H1 (cell line): Measurements from ENCODE around the gene NPIPB6. TPM values are rescaled to one million over a fixed set of nuclear protein-coding genes. Genes with fewer than 3 reads are reported as not detected.

Experiments
- CTCF ChIA-PET: fragments of 300-600 bp; sonication (Branson Sonifier 250); formaldehyde crosslinking; loops from one replicate; lab custom pipeline; 2021; ENCODE audit not compliant: partially characterized antibody; lab: Charles Lee
- POLR2A ChIA-PET: fragments of 300-600 bp; sonication (Branson Sonifier 250); formaldehyde crosslinking; loops from one replicate; lab custom pipeline; 2021; ENCODE audit warnings: inconsistent platforms; ENCODE audit not compliant: partially characterized antibody; lab: Charles Lee
- DNase-seq, 2 experiments: peaks; one replicate each; pipeline versions ENCODE4 v3.0.0 to v3.0.0-alpha.2; 2010 to 2022; ENCODE audit warnings: low spot score in 2 of 2, low read depth in 1 of 2, mixed read lengths in 1 of 2
- FAIRE-seq: peaks from 2 replicates; lab custom pipeline; 2011; peaks lifted over from hg19 to GRCh38; lab: Jason Lieb, UNC
- H2AFZ ChIP-seq: 2 replicates; pipeline ENCODE4 v1.8.1; 2012; ENCODE audit warnings: low read length, inconsistent platforms
- H2AK5ac ChIP-seq: 2 replicates; pipeline ENCODE4 v1.6.1; 2013; ENCODE audit warnings: low read depth, low read length
- H2BK120ac ChIP-seq: replicated peaks from 2 replicates; pipeline ENCODE3; 2013; ENCODE audit warnings: low read depth, low read length, inconsistent platforms
- H2BK12ac ChIP-seq: 2 replicates; pipeline ENCODE4 v1.6.1; 2013; ENCODE audit warnings: low read depth, low read length
- H2BK15ac ChIP-seq: 2 replicates; pipeline ENCODE4 v1.6.1; 2013; ENCODE audit warnings: low read length
- H2BK20ac ChIP-seq: 2 replicates; pipeline ENCODE4 v1.6.1; 2013; ENCODE audit warnings: low read length
- H2BK5ac ChIP-seq: 2 replicates; pipeline ENCODE4 v1.6.1; 2013; ENCODE audit warnings: low read depth, low read length
- H3K14ac ChIP-seq: 2 replicates; pipeline ENCODE4 v1.6.1; 2013; ENCODE audit warnings: inconsistent platforms; ENCODE audit not compliant: insufficient read length
- H3K18ac ChIP-seq: 2 replicates; pipeline ENCODE4 v1.6.1; 2013; ENCODE audit warnings: low read length; ENCODE audit errors: extremely low read depth
- H3K23ac ChIP-seq: 2 replicates; pipeline ENCODE4 v1.6.1; 2013; ENCODE audit warnings: inconsistent platforms; ENCODE audit not compliant: insufficient read length
- H3K23me2 ChIP-seq: 2 replicates; pipeline ENCODE4 v1.6.1; 2013; ENCODE audit warnings: low read depth, low read length
- H3K27ac ChIP-seq: 2 replicates; pipeline ENCODE4 v1.6.1; 2011; ENCODE audit warnings: low read depth, low read length, inconsistent platforms
- H3K27me3 ChIP-seq, 4 experiments: replicated peaks in 1 of 4; 1 replicate in 1 of 4; 2 replicates in 3 of 4; pipeline versions ENCODE4 v1.6.1 to v1.8.1; 2011 to 2013; ENCODE audit warnings: low read length in 3 of 4, mild to moderate bottlenecking in 3 of 4, inconsistent platforms in 2 of 4, mixed read lengths in 2 of 4, moderate library complexity in 1 of 4; ENCODE audit not compliant: control insufficient read depth in 3 of 4, insufficient read depth in 3 of 4; ENCODE audit errors: extremely low read depth in 1 of 4
- H3K36me3 ChIP-seq, 4 experiments: 2 replicates each; pipeline versions ENCODE4 v1.6.1 to v1.8.1; 2011 to 2013; ENCODE audit warnings: mild to moderate bottlenecking in 4 of 4, low read length in 3 of 4, moderate library complexity in 2 of 4, control low read depth in 1 of 4, inconsistent platforms in 1 of 4; ENCODE audit not compliant: insufficient read depth in 4 of 4, control insufficient read depth in 2 of 4
- H3K4ac ChIP-seq: replicated peaks from 2 replicates; pipeline ENCODE3; 2013; ENCODE audit warnings: low read length, low read depth, mixed read lengths, inconsistent platforms; ENCODE audit not compliant: insufficient read length
- H3K4me1 ChIP-seq, 4 experiments: replicated peaks in 1 of 4; 1 replicate in 1 of 4; 2 replicates in 3 of 4; pipeline versions ENCODE4 v1.6.1 to v1.8.1; 2011 to 2013; ENCODE audit warnings: low read length in 3 of 4, inconsistent platforms in 2 of 4, mixed read lengths in 1 of 4; ENCODE audit not compliant: insufficient read depth in 4 of 4, control insufficient read depth in 3 of 4
- H3K4me2 ChIP-seq, 2 experiments: 2 replicates each; pipeline versions ENCODE4 v1.6.1 to v1.8.1; 2011 to 2013; ENCODE audit warnings: low read depth in 2 of 2, low read length in 2 of 2, control low read depth in 1 of 2, inconsistent platforms in 1 of 2, mild to moderate bottlenecking in 1 of 2; ENCODE audit not compliant: insufficient read depth in 1 of 2
- H3K4me3 ChIP-seq, 4 experiments: fragments of 200-600, 300-600 bp in 1 of 4; sonication (generic), shearing (Covaris generic), sonication (Bioruptor Twin) in 1 of 4; 2 replicates each; pipeline versions ENCODE4 v1.5.1 to v1.8.1; 2011 to 2016; ENCODE audit warnings: low read length in 4 of 4, low read depth in 3 of 4, control low read depth in 2 of 4, inconsistent platforms in 2 of 4, mild to moderate bottlenecking in 2 of 4, mixed read lengths in 1 of 4, moderate library complexity in 1 of 4; ENCODE audit not compliant: insufficient read depth in 2 of 4; ENCODE audit errors: extremely low read depth in 1 of 4
- H3K56ac ChIP-seq: replicated peaks from 2 replicates; pipeline ENCODE3; 2013; ENCODE audit warnings: low read depth, mild to moderate bottlenecking, mixed read lengths, low read length, inconsistent platforms; ENCODE audit not compliant: insufficient read length
- H3K79me1 ChIP-seq: 2 replicates; pipeline ENCODE4 v1.6.1; 2013; ENCODE audit warnings: low read depth, low read length, control low read depth
- H3K79me2 ChIP-seq, 2 experiments: 2 replicates each; pipeline versions ENCODE4 v1.6.1 to v1.8.1; 2012 to 2013; ENCODE audit warnings: low read length in 2 of 2, mild to moderate bottlenecking in 2 of 2, inconsistent platforms in 1 of 2; ENCODE audit not compliant: insufficient read depth in 2 of 2, control insufficient read depth in 1 of 2
- H3K9ac ChIP-seq, 4 experiments: replicated peaks in 1 of 4; 1 replicate in 1 of 4; 2 replicates in 3 of 4; pipeline versions ENCODE4 v1.6.1 to v1.8.1; 2011 to 2013; ENCODE audit warnings: low read depth in 3 of 4, low read length in 3 of 4, control low read depth in 2 of 4, mild to moderate bottlenecking in 2 of 4, moderate library complexity in 2 of 4, inconsistent platforms in 1 of 4; ENCODE audit errors: extremely low read depth in 1 of 4
- H3K9me3 ChIP-seq, 2 experiments: 2 replicates each; pipeline versions ENCODE4 v1.6.1 to v1.8.1; 2012 to 2013; ENCODE audit warnings: mild to moderate bottlenecking in 2 of 2, moderate library complexity in 2 of 2, control low read depth in 1 of 2, inconsistent platforms in 1 of 2, low read depth in 1 of 2, low read length in 1 of 2, mixed read lengths in 1 of 2; ENCODE audit not compliant: insufficient read depth in 2 of 2
- H4K20me1 ChIP-seq, 2 experiments: replicated peaks in 1 of 2; 2 replicates each; pipeline versions ENCODE3 to v1.8.1; 2011 to 2013; ENCODE audit warnings: inconsistent platforms in 2 of 2, low read length in 2 of 2, mild to moderate bottlenecking in 1 of 2; ENCODE audit not compliant: insufficient read depth in 2 of 2, control insufficient read depth in 1 of 2
- H4K5ac ChIP-seq: 2 replicates; pipeline ENCODE4 v1.6.1; 2013; ENCODE audit warnings: low read length, low read depth, mixed read lengths, inconsistent platforms; ENCODE audit not compliant: insufficient read length
- H4K8ac ChIP-seq: 2 replicates; pipeline ENCODE4 v1.8.0; 2013; ENCODE audit warnings: mild to moderate bottlenecking, moderate library complexity, low read length, inconsistent platforms; ENCODE audit not compliant: insufficient read depth; ENCODE audit errors: extremely low read depth
- H4K91ac ChIP-seq: replicated peaks from 2 replicates; pipeline ENCODE3; 2013; ENCODE audit warnings: low read length, mixed read lengths, inconsistent platforms; ENCODE audit not compliant: insufficient read length
- CEBPB ChIP-seq: IDR thresholded peaks from 2 replicates; pipeline ENCODE4 v1.6.1; 2012; ENCODE audit warnings: low read depth, low read length
- CHD2 ChIP-seq: IDR thresholded peaks from 2 replicates; pipeline ENCODE4 v1.6.1; 2012; ENCODE audit warnings: low read length, improper control_type of control experiment
- EP300 ChIP-seq, 2 experiments: IDR thresholded peaks; 1 replicate in 1 of 2; 2 replicates in 1 of 2; pipeline ENCODE4 v1.6.1; 2011 to 2012; ENCODE audit warnings: low read depth in 2 of 2, low read length in 2 of 2, mild to moderate bottlenecking in 2 of 2, borderline replicate concordance in 1 of 2, inconsistent platforms in 1 of 2, moderate library complexity in 1 of 2
- HDAC6 ChIP-seq: IDR thresholded peaks from one replicate; pipeline ENCODE4 v1.7.1; 2012; ENCODE audit warnings: low read depth, mild to moderate bottlenecking, inconsistent platforms, low read length, moderate library complexity
- JUN ChIP-seq: IDR thresholded peaks from 2 replicates; pipeline ENCODE4 v1.6.1; 2011; ENCODE audit warnings: low read depth, mild to moderate bottlenecking, improper control_type of control experiment, low read length
- SP4 ChIP-seq: IDR thresholded peaks from 2 replicates; pipeline ENCODE4 v1.6.1; 2012; ENCODE audit warnings: low read length, inconsistent platforms
- TEAD4 ChIP-seq: IDR thresholded peaks from 2 replicates; pipeline ENCODE4 v1.6.1; 2012; ENCODE audit warnings: low read depth, low read length, inconsistent platforms, mixed read lengths
- YY1 ChIP-seq: IDR thresholded peaks from 2 replicates; pipeline ENCODE4 v1.6.1; 2011; ENCODE audit warnings: low read depth, mild to moderate bottlenecking, low read length
- WGBS, 2 experiments: shearing (Covaris generic) in 1 of 2; methylation state at CpG; one replicate each; pipeline versions ENCODE4 v1.1.6 to v1.1.7; 2013 to 2015; ENCODE audit warnings: low lambda C conversion rate in 2 of 2, mixed read lengths in 2 of 2, inconsistent platforms in 1 of 2, low coverage in 1 of 2, missing lambda C conversion rate in 1 of 2; ENCODE audit not compliant: insufficient replicate concordance in 2 of 2, insufficient coverage in 1 of 2, insufficient read length in 1 of 2; ENCODE audit errors: extremely low coverage in 1 of 2, missing lambda C conversion rate in 1 of 2; 5-methylcytosine and 5-hydroxymethylcytosine counted together
- polyA plus RNA-seq, 7 experiments: library from polyadenylated mRNA; depleted of rRNA in 3 of 7; stranded (reverse) in 5 of 7; unstranded in 2 of 7; fragments of >200 nt in 5 of 7; fragments of 200-250 nt in 2 of 7; gene quantifications; 1 replicate in 5 of 7; 2 replicates in 1 of 7; 4 replicates in 1 of 7; pipeline versions ENCODE4 v1.2.1 to v1.2.3, GENCODE V29; 2011 to 2013; ENCODE audit warnings: missing spikeins in 2 of 7, mixed read lengths in 2 of 7
- total RNA-seq: library from RNA; stranded (reverse); fragmentation: NEBNext Ultra II Directional; extraction: Animal tissue kit (Norgen Biotek cat#: 25700); gene quantifications from 2 replicates; pipeline ENCODE4 v1.2.1, GENCODE V29; 2021
- TF ChIP-seq, protein P1 (sequence below): IDR thresholded peaks from 2 replicates; pipeline ENCODE4 v1.6.1; 2011; ENCODE audit warnings: low read depth, mild to moderate bottlenecking, low read length; ENCODE audit not compliant: insufficient read depth
- TF ChIP-seq, protein P2 (sequence below): IDR thresholded peaks from 2 replicates; pipeline ENCODE4 v1.6.1; 2012; ENCODE audit warnings: low read length, inconsistent platforms
- TF ChIP-seq, protein P3 (sequence below): IDR thresholded peaks from 2 replicates; pipeline ENCODE4 v1.6.1; 2012; ENCODE audit warnings: inconsistent platforms

The NPIPB6 gene
- total and polyA plus RNA-seq, 2 of the 8 experiments (the other 6 are each of a cell fraction or from before 2014, with no cell fraction given), result 0.83 to 1.9 TPM

DNA sequence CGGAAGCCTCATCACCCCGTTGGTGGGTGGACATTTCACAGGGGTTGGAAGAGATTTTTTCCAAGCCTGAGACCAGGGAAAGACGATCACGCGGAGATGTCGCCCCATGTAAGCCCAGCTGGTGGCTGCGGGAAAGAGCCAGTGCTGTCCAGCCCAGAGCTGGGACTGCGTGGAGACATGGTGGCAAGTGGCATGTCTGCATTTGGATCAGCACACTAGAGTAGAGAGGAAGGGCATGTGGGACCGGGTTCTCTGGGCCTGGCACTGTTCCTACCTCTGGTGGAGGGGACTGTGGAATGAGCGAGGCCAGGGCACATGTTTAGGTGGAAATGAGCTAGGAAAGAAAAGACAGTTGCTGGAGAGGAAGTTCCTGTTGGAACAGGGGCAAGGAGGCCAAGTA is 51.0 kb downstream of the NPIPB6 start:
- Histone ChIP-seq H3K27me3 (no peaks in the 10 kb centered on the region), H3K27ac (no peak overlapping the region), H3K79me2 (peaks cover 0 to 31% of the 10 kb centered on the region in 2 experiments; a peak in 2 of 4 replicates), H2BK12ac (no peak overlapping the region), H3K18ac (no peak overlapping the region), H2AFZ (no peak overlapping the region), H2BK5ac (no peak overlapping the region), H2AK5ac (no peak overlapping the region), H2BK20ac (no peak overlapping the region), H4K5ac (no peak overlapping the region), H3K4me2 (no peak overlapping the region), H3K56ac (no peak overlapping the region), H3K4me3 (no peak overlapping the region), H3K9me3 (no peaks in the 10 kb centered on the region), H4K91ac (no peak overlapping the region), H2BK120ac (no peak overlapping the region), H3K36me3 (peaks cover 0 to 5% (median 0%) of the 10 kb centered on the region in 4 experiments; a peak in 4 of 8 replicates), H3K23ac (no peak overlapping the region), H3K4me1 (no peaks in the 10 kb centered on the region; a peak in 1 of 7 replicates), H3K9ac (no peak overlapping the region), H3K14ac (no peak overlapping the region), H3K79me1 (peaks cover 20% of the 10 kb centered on the region), H2BK15ac (no peak overlapping the region), H4K20me1 (peaks cover 11 to 31% of the 10 kb centered on the region in 2 experiments), H3K23me2 (no peaks in the 10 kb centered on the region), H4K8ac (0 out of 2 replicates have a peak overlapping the region, but pooled peaks have one; percentile 3), H3K4ac (no peak overlapping the region)
- WGBS, 2 experiments, result 95% methylated on average over 10 of the region's 10 CpGs; no CpG with 5 or more reads in 1 of the 2 experiments
- CTCF ChIA-PET, result interaction anchor here (0.6 to 4.5 kb wide), 7 partner anchors 9 to 71 kb away, joined by 3 to 22 read pairs (median 11); no protein-coding TSS in a partner anchor
- FAIRE-seq (no peak), DNase-seq (no peak)
- no peak for TF ChIP-seq HDAC6
- no peak for TF ChIP-seq CEBPB
- TF ChIP-seq, protein P1, sequence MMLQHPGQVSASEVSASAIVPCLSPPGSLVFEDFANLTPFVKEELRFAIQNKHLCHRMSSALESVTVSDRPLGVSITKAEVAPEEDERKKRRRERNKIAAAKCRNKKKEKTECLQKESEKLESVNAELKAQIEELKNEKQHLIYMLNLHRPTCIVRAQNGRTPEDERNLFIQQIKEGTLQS, result no peak
- no peak for TF ChIP-seq JUN
- no peak for TF ChIP-seq TEAD4
- TF ChIP-seq, protein P2, sequence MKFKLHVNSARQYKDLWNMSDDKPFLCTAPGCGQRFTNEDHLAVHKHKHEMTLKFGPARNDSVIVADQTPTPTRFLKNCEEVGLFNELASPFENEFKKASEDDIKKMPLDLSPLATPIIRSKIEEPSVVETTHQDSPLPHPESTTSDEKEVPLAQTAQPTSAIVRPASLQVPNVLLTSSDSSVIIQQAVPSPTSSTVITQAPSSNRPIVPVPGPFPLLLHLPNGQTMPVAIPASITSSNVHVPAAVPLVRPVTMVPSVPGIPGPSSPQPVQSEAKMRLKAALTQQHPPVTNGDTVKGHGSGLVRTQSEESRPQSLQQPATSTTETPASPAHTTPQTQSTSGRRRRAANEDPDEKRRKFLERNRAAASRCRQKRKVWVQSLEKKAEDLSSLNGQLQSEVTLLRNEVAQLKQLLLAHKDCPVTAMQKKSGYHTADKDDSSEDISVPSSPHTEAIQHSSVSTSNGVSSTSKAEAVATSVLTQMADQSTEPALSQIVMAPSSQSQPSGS, result no peak
- TF ChIP-seq EP300 (IDR thresholded peaks at IDR 0.05; ENCODE audit: borderline replicate concordance in 1 of 2, low read depth in 2 of 2, low read length in 2 of 2), result no peak
- TF ChIP-seq CHD2, result no peak
- TF ChIP-seq SP4, result no peak
- no peak for TF ChIP-seq YY1
- TF ChIP-seq, protein P3, sequence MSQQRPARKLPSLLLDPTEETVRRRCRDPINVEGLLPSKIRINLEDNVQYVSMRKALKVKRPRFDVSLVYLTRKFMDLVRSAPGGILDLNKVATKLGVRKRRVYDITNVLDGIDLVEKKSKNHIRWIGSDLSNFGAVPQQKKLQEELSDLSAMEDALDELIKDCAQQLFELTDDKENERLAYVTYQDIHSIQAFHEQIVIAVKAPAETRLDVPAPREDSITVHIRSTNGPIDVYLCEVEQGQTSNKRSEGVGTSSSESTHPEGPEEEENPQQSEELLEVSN, result no peak
- POLR2A ChIA-PET, result interaction anchor here (1.1 to 2.3 kb wide), 3 partner anchors 14 to 29 kb away, joined by 3 to 5 read pairs (median 4); no protein-coding TSS in a partner anchor
